HG02870 (cell line): ENCODE data around the gene LUC7L.
"Not testable (repeated sequence)": the region's sequence is repeated elsewhere in the genome, so short reads cannot be mapped to it uniquely, and the experiment has no call there.

Experiments
- ATAC-seq: cut with Tn5 transposase; IDR thresholded peaks from one replicate; pipeline ENCODE4 v1.9.1; 2021; ENCODE audit warnings: mild to moderate bottlenecking, moderate library complexity; ENCODE audit not compliant: unreplicated experiment

Gene LUC7L

GRCh38 chr16:167122-167690 lies 62.0 kb downstream of the LUC7L start:
- ATAC-seq, result no peak

- ATAC-seq, result no peak
Measured at GRCh38 chr16:166375-167121, 62.7 kb downstream of the LUC7L start.

GRCh38 chr16:165539-166374 lies 63.5 kb downstream of the LUC7L start, which contains the start of gene HBM:
Gene HBM, plus strand, starts transcription at chr16:165978. Its CDS starts 20 bp downstream, at chr16:165998.
- no peak for ATAC-seq

GRCh38 chr16:164827-165538 lies 64.3 kb downstream of the LUC7L start:
- ATAC-seq, result no peak

GRCh38 chr16:164134-164823 lies 65.0 kb downstream of the LUC7L start:
- not testable (repeated sequence) for ATAC-seq

- ATAC-seq, result not testable (repeated sequence)
Measured at GRCh38 chr16:163696-164095, 65.6 kb downstream of the LUC7L start.

GRCh38 chr16:163139-163538 lies 66.1 kb downstream of the LUC7L start:
- not testable (repeated sequence) for ATAC-seq

- ATAC-seq, result no peak
Measured at GRCh38 chr16:162271-162991, 66.8 kb downstream of the LUC7L start.

GRCh38 chr16:160691-161190 lies 68.5 kb downstream of the LUC7L start:
- ATAC-seq, result no peak

- not testable (repeated sequence) for ATAC-seq
Measured at GRCh38 chr16:160242-160641, 69.0 kb downstream of the LUC7L start.

GRCh38 chr16:159136-159849 lies 70.0 kb downstream of the LUC7L start:
- no peak for ATAC-seq

- no peak for ATAC-seq
Measured at GRCh38 chr16:155031-155398, 74.2 kb downstream of the LUC7L start.

- no peak for ATAC-seq
Measured at GRCh38 chr16:154217-155030, 74.8 kb downstream of the LUC7L start.

GRCh38 chr16:153550-154216 lies 75.6 kb downstream of the LUC7L start:
- not testable (repeated sequence) for ATAC-seq

GRCh38 chr16:153129-153521 lies 76.1 kb downstream of the LUC7L start:
- not testable (repeated sequence) for ATAC-seq

- no peak for ATAC-seq
Measured at GRCh38 chr16:152141-153128, 76.8 kb downstream of the LUC7L start, which contains the start of gene HBZ. Gene HBZ, plus strand, starts transcription at chr16:152644. Its CDS starts 266 bp downstream, at chr16:152910.
